ENCODE measurements around the gene PCDH9.

The PCDH9 gene

GRCh38 chr13:66952507-66952906 lies 277.6 kb downstream of the PCDH9 start:
- DNase-seq (ENCODE audit: low read depth, low spot score): no peak

GRCh38 chr13:66951426-66951825 lies 278.7 kb downstream of the PCDH9 start:
- no peak for DNase-seq (ENCODE audit: low read depth, low spot score)
- H3K4me3 ChIP-seq (ENCODE audit: low read length): no peak overlapping the region

More at GRCh38 chr13:66952507-66952906, 277.6 kb downstream of the PCDH9 start:
- no peak overlapping the region for H3K4me3 ChIP-seq (ENCODE audit: low read length)

- H3K4me3 ChIP-seq (ENCODE audit: low read length): no peak overlapping the region
- no peak for DNase-seq (ENCODE audit: low read depth, low spot score)
Observed at GRCh38 chr13:66950666-66951065, 279.5 kb downstream of the PCDH9 start.

GRCh38 chr13:66948910-66949309 lies 281.2 kb downstream of the PCDH9 start:
- H3K4me3 ChIP-seq (ENCODE audit: low read length): no peak overlapping the region
- DNase-seq (ENCODE audit: low read depth, low spot score): no peak

- no peak overlapping the region for H3K4me3 ChIP-seq (ENCODE audit: low read length)
- no peak for DNase-seq (ENCODE audit: low read depth, low spot score)
Observed at GRCh38 chr13:66943530-66943929, 286.6 kb downstream of the PCDH9 start.

GRCh38 chr13:66940113-66940512 lies 290.0 kb downstream of the PCDH9 start:
- no peak overlapping the region for H3K4me3 ChIP-seq (ENCODE audit: low read length)
- no peak for DNase-seq (ENCODE audit: low read depth, low spot score)

- no peak for DNase-seq (ENCODE audit: low read depth, low spot score)
- no peak overlapping the region for H3K4me3 ChIP-seq (ENCODE audit: low read length)
Observed at GRCh38 chr13:66937423-66937822, 292.7 kb downstream of the PCDH9 start.

GRCh38 chr13:66933994-66934393 lies 296.1 kb downstream of the PCDH9 start:
- H3K4me3 ChIP-seq (ENCODE audit: low read length): no peak overlapping the region
- DNase-seq (ENCODE audit: low read depth, low spot score): no peak

- H3K4me3 ChIP-seq (ENCODE audit: low read length): no peak overlapping the region
- DNase-seq (ENCODE audit: low read depth, low spot score): no peak
Observed at GRCh38 chr13:66933527-66933926, 296.6 kb downstream of the PCDH9 start.

- no peak overlapping the region for H3K4me3 ChIP-seq (ENCODE audit: low read length)
- DNase-seq (ENCODE audit: low read depth, low spot score): no peak
Observed at GRCh38 chr13:66927562-66927961, 302.6 kb downstream of the PCDH9 start.

- no peak overlapping the region for H3K4me3 ChIP-seq (ENCODE audit: low read length)
- no peak for DNase-seq (ENCODE audit: low read depth, low spot score)
Observed at GRCh38 chr13:66926851-66927524, 303.1 kb downstream of the PCDH9 start.

- H3K4me3 ChIP-seq (ENCODE audit: low read length): no peak overlapping the region
- no peak for DNase-seq (ENCODE audit: low read depth, low spot score)
Observed at GRCh38 chr13:66926200-66926850, 303.8 kb downstream of the PCDH9 start.

- no peak for DNase-seq (ENCODE audit: low read depth, low spot score)
Observed at GRCh38 chr13:66922444-66922843, 307.7 kb downstream of the PCDH9 start.

GRCh38 chr13:66921437-66921836 lies 308.7 kb downstream of the PCDH9 start:
- DNase-seq (ENCODE audit: low read depth, low spot score): no peak
- H3K4me3 ChIP-seq (ENCODE audit: low read length): no peak overlapping the region

More at GRCh38 chr13:66922444-66922843, 307.7 kb downstream of the PCDH9 start:
- H3K4me3 ChIP-seq (ENCODE audit: low read length): no peak overlapping the region

GRCh38 chr13:66915596-66916185 lies 314.4 kb downstream of the PCDH9 start:
- no peak for DNase-seq (ENCODE audit: low read depth, low spot score)

GRCh38 chr13:66914155-66914554 lies 316.0 kb downstream of the PCDH9 start:
- DNase-seq (ENCODE audit: low read depth, low spot score): no peak
- no peak overlapping the region for H3K4me3 ChIP-seq (ENCODE audit: low read length)

More at GRCh38 chr13:66915596-66916185, 314.4 kb downstream of the PCDH9 start:
- no peak overlapping the region for H3K4me3 ChIP-seq (ENCODE audit: low read length)

- no peak overlapping the region for H3K4me3 ChIP-seq (ENCODE audit: low read length)
- no peak for DNase-seq (ENCODE audit: low read depth, low spot score)
Observed at GRCh38 chr13:66911411-66911939, 318.7 kb downstream of the PCDH9 start.

GRCh38 chr13:66899955-66900354 lies 330.2 kb downstream of the PCDH9 start:
- H3K4me3 ChIP-seq (ENCODE audit: low read length): no peak overlapping the region
- DNase-seq (ENCODE audit: low read depth, low spot score): no peak

- DNase-seq (ENCODE audit: low read depth, low spot score): no peak
- no peak overlapping the region for H3K4me3 ChIP-seq (ENCODE audit: low read length)
Observed at GRCh38 chr13:66896933-66897332, 333.2 kb downstream of the PCDH9 start.

GRCh38 chr13:66895780-66896179 lies 334.4 kb downstream of the PCDH9 start:
- H3K4me3 ChIP-seq (ENCODE audit: low read length): no peak overlapping the region
- no peak for DNase-seq (ENCODE audit: low read depth, low spot score)

All from Jurkat, Clone E6-1 (cell line).